LNCaP clone FGC (cell line): Measurements from ENCODE around the gene PSD4.
"Not testable (repeated sequence)": the region's sequence is repeated elsewhere in the genome, so short reads cannot be mapped to it uniquely, and the experiment has no call there.

Experiments used
- DNase-seq: peaks from one replicate; pipeline ENCODE4 v3.0.0-alpha.2; 2011; ENCODE audit warnings: low read depth
- H3K4me3 ChIP-seq: 2 replicates; pipeline ENCODE4 v1.5.1; 2011; ENCODE audit warnings: mild to moderate bottlenecking, low read depth, low read length, control low read depth
- CTCF ChIP-seq: IDR thresholded peaks from 2 replicates; pipeline ENCODE4 v1.5.1; 2012; ENCODE audit warnings: mild to moderate bottlenecking; ENCODE audit not compliant: control insufficient read depth, insufficient read depth; ENCODE audit errors: extremely low read depth

PSD4 gene

DNA sequence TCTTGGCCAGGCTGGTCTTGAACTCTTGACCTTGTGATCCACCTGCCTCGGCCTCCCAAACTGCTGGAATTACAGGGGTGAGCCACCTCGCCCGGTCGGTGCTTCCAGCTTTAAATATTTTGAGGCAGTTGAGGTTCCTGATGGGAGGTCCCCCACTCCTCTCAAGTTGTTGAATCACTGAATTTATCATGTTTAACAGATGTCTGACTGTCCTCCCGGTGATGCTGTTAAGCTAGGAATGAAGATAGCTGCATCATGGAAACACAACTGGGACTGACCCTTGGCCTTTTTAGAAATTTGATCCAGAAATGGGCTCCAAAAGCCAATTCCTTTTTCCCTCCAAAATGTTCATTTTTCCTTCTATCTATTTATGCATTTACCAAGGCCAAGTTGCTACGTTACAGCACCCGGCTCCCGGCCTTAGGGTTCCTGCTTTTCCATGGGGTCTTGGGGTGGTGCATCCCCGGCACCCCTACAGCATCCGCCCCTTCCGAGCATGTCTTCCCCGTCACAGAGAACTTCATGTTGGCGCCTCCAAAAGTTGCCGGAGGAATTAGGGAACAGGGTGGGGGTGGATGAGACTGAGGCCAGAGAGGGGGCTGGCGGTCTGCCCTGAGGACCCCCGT is 61.1 kb downstream of the PSD4 start:
- H3K4me3 ChIP-seq = no peak overlapping the region
- DNase-seq = no peak

DNA sequence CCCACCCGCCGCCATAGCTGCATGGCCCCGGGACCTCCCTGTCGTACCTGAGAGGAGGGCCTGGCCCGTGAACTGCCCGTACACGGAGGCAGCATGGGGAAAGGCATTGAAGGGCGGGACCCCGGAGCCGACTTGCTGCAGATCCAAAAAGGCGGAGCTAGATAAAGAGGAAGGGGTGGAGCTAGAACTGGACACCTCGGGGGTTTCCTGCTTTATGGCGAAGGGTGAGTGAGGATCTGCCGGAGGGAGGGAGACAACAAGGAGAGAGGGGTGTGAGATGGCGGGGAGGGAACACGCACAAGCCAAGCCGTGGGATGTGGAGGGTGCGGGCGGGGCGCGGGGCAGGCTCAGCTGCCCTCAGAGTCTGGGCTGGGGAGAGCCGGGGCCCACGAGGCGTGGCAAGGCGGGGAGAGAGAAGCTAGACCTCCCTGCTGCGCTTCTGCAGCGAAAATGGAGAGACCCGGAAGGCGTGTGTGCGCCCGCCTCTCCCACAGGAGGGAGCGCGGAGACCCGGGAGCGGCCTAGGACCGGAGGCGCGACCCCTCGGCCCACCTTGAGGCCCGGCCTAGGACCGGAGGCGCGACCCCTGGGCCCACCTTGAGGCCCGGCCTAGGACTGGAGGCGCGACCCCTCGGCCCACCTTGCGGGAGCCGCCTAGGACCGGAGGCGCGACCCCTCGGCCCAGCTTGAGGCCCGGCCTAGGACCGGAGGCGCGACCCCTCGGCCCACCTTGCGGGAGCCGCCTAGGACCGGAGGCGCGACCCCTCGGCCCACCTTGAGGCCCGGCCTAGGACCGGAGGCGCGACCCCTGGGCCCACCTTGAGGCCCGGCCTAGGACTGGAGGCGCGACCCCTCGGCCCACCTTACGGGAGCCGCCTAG is 61.8 kb downstream of the PSD4 start:
- not testable (repeated sequence) for H3K4me3 ChIP-seq, DNase-seq

More for the DNA sequence above, 61.1 kb downstream of the PSD4 start:
- no peak for TF ChIP-seq CTCF

DNA sequence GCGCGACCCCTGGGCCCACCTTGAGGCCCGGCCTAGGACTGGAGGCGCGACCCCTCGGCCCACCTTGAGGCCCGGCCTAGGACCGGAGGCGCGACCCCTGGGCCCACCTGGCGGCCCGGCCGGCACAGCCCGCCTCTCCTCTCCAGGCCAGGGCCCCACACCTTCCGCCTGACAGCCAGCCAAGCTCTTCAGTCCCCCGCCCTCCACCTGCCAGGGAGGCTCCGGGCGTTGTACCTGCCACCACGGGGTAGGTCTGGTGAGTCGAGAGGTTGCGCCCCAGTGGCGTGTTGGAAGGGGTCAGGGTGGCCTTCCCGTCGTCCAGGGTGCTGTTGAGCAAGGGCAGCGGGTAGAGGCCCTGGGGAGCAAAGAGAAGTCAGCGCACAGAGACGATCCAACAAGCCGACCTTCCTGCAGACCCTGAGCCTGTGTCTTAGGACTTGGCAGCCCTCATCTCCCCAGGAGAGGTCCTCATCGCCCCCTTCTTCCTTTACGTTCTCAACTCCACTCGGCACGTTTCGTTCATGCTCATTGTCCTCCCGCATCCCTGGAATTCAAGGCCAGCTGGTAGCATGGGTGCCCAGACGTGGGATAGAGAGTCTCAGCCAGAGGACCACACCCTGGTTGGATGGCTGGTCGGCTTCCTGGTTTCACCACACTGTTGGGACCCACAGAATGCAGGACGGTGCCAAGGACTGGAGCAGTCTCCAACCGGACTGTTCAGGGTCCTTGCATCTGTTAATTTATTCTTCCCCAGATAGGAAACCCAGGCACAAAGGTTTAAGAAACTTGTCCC is 62.8 kb downstream of the PSD4 start:
- no peak for TF ChIP-seq CTCF
- no peak overlapping the region for H3K4me3 ChIP-seq
- DNase-seq = no peak

GRCh38 chr2:113237604-113238160 is 63.9 kb downstream of the PSD4 start:
- TF ChIP-seq CTCF = no peak
- DNase-seq = no peak
- H3K4me3 ChIP-seq = no peak overlapping the region

- H3K4me3 ChIP-seq = no peak overlapping the region
- DNase-seq = no peak
- TF ChIP-seq CTCF = no peak
These were observed 65.4 kb downstream of the PSD4 start for GRCh38 chr2:113238871-113239839.

GRCh38 chr2:113240150-113240914 is 66.6 kb downstream of the PSD4 start:
- no peak for TF ChIP-seq CTCF
- DNase-seq = peak; percentile 73
- no peak overlapping the region for H3K4me3 ChIP-seq
